ENCODE data around the gene NCOA4. TPM values are rescaled to one million over a fixed set of nuclear protein-coding genes. Genes with fewer than 3 reads are reported as not detected.
A peak's percentile ranks its signal among the peaks of the same experiment; 100 is the strongest.

NCOA4 gene
- total RNA-seq (119 and 127 TPM in 2 replicates), polyA plus RNA-seq (55.5 and 62.1 TPM in 2 replicates), polyA minus RNA-seq (174 and 175 TPM in 2 replicates), Bru-seq, nascent RNA (percentile 92 among the genes with signal in this experiment), BruChase-seq, experiment 1, labeled RNA remaining after a 6-hour chase (percentile 97 among the genes with signal in this experiment), BruChase-seq, experiment 2, labeled RNA remaining after a 2-hour chase (percentile 93 among the genes with signal in this experiment)
- polyA plus RNA-seq (2011; cell fraction: cytosol; rRNA removed), result 85.7 and 94.7 TPM in 2 replicates
- 50.5 and 61.4 TPM in 2 replicates for polyA plus RNA-seq (2011; cell fraction: nucleus; rRNA removed)
- 107 and 142 TPM in 2 replicates for polyA plus RNA-seq (2012)
- 79.4 TPM for polyA minus RNA-seq (2011; cell fraction: cytosol; rRNA and poly(A)+ RNA removed)
- 39.6 and 56.8 TPM in 2 replicates for polyA minus RNA-seq (2011; cell fraction: nucleus; rRNA and poly(A)+ RNA removed)
- long read RNA-seq, transcript NCOA4-207 (10 exons, 3,489 nt), result minor isoform, 13 of 321 reads
- long read RNA-seq, transcript NCOA4-204 (10 exons, 3,549 nt), result major isoform, 250 of 321 reads
- long read RNA-seq, partial matches to known transcripts, result 18 of 321 reads
- long read RNA-seq, other reads (novel, unspliced or antisense), result 38 of 321 reads

DNA sequence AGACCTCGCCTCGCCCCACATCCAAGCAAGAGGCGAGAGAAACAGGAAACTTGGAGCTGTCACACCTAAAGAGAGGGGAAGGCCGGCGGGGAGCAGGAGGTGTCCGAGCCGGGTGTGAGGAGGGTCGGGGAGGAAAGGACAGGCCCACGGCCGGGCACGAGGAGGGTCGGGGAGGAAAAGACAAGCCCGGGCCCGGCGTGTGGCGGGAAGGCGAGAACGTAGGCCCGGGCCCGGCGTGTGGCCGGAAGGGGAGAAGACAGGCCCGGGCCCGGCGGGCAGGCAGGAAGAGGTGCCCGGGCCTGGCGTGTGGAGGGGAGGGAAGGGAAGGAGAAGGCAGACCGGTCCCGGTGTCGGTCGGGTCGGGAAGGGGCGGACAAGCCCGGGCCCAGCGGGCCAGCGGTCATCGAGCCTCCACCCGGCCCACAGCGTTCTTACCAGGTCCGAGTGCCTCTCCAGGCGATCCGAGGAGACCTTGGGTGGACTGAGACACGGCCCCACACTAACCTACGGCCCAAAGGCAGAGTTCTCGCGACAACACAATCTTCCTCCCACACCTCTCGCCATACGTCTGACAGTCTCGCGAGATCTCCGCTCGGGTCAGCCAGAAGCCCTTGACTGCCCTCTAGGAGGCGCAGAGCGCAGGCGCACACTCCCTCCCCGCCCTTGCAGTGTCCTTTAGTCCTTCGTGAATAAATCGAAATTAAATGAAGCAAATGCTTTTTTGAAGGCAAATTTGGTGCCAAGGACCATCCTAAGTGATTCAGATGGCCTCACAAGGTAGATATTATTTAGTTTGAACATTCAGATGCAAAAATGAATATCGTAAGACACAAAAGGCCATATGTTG is at the start of gene NCOA4:
Gene NCOA4 (minus strand): TSS at position 533 of the 847 bp plus-strand sequence. CDS start 13,943 bp downstream, outside the sequence.
- Histone ChIP-seq H2AFZ (ENCODE audit: low read depth, low read length) (peak within 1 kb of the TSS; percentile 87), H3K4me2 (ENCODE audit: insufficient read depth, low read length) (peak within 1 kb of the TSS; percentile 98), H3K9me3 (replicated peaks; ENCODE audit: control insufficient read depth, insufficient read depth, low read length) (no peaks in the 10 kb centered on the region), H3K79me2 (ENCODE audit: control insufficient read depth, insufficient read depth, low read length) (peaks cover 48% of the 10 kb centered on the region), H3K9me1 (replicated peaks; ENCODE audit: control insufficient read depth, extremely low read depth, insufficient read depth, low read length) (no peaks in the 10 kb centered on the region), H3K4me3 (replicated peaks in 1 of 3; ENCODE audit: insufficient read depth in 1 of 3, low read depth in 1 of 3, low read length in 3 of 3) (peak within 1 kb of the TSS; percentile 75 to 94 (median 85)), H3K27me3 (ENCODE audit: control insufficient read depth in 2 of 2, insufficient read depth in 2 of 2, low read length in 2 of 2) (no peaks in the 10 kb centered on the region), H3K36me3 (ENCODE audit: control insufficient read depth in 2 of 2, extremely low read depth in 1 of 2, insufficient read depth in 2 of 2, low read length in 2 of 2) (peaks cover 0 to 3% of the 10 kb centered on the region in 2 experiments), H3K27ac (ENCODE audit: insufficient read depth, low read depth, low read length) (peak within 1 kb of the TSS; percentile 71), H3K9ac (replicated peaks; ENCODE audit: extremely low read depth, insufficient read depth, low read length) (peak within 1 kb of the TSS; percentile 92), H3K4me1 (ENCODE audit: control insufficient read depth, extremely low read depth, insufficient read depth, low read length) (peaks cover 36% of the 10 kb centered on the region), H4K20me1 (replicated peaks; ENCODE audit: control insufficient read depth, extremely low read depth, insufficient read depth, low read length) (peaks cover 2% of the 10 kb centered on the region)
- intact Hi-C loops (cut with micrococcal nuclease) (loop anchor here (1.0 to 2.0 kb wide), 2 partner anchors 66 to 435 kb away; no protein-coding TSS in a partner anchor), dilution Hi-C loops (cut with MboI; ENCODE audit: extremely low pct_ligation_motif_present, low sequenced_read_pairs) (no loop called here)
- FAIRE-seq, result no peak
- peak; percentile 98 for DNase-seq (ENCODE audit: low read depth, low spot score)
- BruUV-seq (replicated peaks), result no TSS peak
- CTCF ChIA-PET, result interaction anchor here (0.7 to 2.7 kb wide), 6 partner anchors 13 to 154 kb away, joined by 3 to 15 read pairs (median 4); no protein-coding TSS in a partner anchor
- TF ChIP-seq FOS (IDR thresholded peaks at IDR 0.05; ENCODE audit: borderline replicate concordance, insufficient read depth, low read length) (no peak), POLR2AphosphoS5 (IDR thresholded peaks at IDR 0.05; ENCODE audit: insufficient read depth, low read depth, low read length) (peak; percentile 93), POLR2A (IDR thresholded peaks at IDR 0.05; ENCODE audit: low read depth, low read length) (peak; percentile 97), MYC (IDR thresholded peaks at IDR 0.05; ENCODE audit: low read depth, low read length) (no peak), EZH2 (IDR thresholded peaks at IDR 0.05; ENCODE audit: borderline replicate concordance, low read depth, low read length, severe bottlenecking) (no peak), GATA2 (IDR thresholded peaks at IDR 0.05; ENCODE audit: insufficient read depth, insufficient read length, low read depth, low read length) (no peak)
- TF ChIP-seq, protein P1, sequence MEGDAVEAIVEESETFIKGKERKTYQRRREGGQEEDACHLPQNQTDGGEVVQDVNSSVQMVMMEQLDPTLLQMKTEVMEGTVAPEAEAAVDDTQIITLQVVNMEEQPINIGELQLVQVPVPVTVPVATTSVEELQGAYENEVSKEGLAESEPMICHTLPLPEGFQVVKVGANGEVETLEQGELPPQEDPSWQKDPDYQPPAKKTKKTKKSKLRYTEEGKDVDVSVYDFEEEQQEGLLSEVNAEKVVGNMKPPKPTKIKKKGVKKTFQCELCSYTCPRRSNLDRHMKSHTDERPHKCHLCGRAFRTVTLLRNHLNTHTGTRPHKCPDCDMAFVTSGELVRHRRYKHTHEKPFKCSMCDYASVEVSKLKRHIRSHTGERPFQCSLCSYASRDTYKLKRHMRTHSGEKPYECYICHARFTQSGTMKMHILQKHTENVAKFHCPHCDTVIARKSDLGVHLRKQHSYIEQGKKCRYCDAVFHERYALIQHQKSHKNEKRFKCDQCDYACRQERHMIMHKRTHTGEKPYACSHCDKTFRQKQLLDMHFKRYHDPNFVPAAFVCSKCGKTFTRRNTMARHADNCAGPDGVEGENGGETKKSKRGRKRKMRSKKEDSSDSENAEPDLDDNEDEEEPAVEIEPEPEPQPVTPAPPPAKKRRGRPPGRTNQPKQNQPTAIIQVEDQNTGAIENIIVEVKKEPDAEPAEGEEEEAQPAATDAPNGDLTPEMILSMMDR (IDR thresholded peaks at IDR 0.05; ENCODE audit: extremely low read depth in 1 of 2, insufficient read depth in 1 of 2, low read depth in 1 of 2, low read length in 2 of 2), result peak; percentile 74 to 78
- TF ChIP-seq, protein P2, sequence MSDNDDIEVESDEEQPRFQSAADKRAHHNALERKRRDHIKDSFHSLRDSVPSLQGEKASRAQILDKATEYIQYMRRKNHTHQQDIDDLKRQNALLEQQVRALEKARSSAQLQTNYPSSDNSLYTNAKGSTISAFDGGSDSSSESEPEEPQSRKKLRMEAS (IDR thresholded peaks at IDR 0.05; ENCODE audit: insufficient read depth, insufficient read length), result no peak
- POLR2A ChIA-PET, result no interaction called here

All from endothelial cell of umbilical vein (primary cell).